Uterus (tissue), 2 donors: ENCODE measurements around the gene BACH1.

Source experiments
- CTCF ChIP-seq, 4 experiments: fragments of 200-600 bp in 2 of 4; fragments of 450-650 bp in 2 of 4; sonication (generic) in 2 of 4; IDR thresholded peaks; one replicate each; pipeline ENCODE4 v1.5.1; 2016 to 2019; ENCODE audit warnings: antibody characterized with exemption in 4 of 4, mild to moderate bottlenecking in 2 of 4, moderate library complexity in 1 of 4
- POLR2A ChIP-seq, 2 donors: fragments of 450-650 bp; IDR thresholded peaks; one replicate each; pipeline ENCODE4 v1.6.1; 2016; ENCODE audit warnings: antibody characterized with exemption in 2 of 2, mild to moderate bottlenecking in 1 of 2, moderate library complexity in 1 of 2

DNA sequence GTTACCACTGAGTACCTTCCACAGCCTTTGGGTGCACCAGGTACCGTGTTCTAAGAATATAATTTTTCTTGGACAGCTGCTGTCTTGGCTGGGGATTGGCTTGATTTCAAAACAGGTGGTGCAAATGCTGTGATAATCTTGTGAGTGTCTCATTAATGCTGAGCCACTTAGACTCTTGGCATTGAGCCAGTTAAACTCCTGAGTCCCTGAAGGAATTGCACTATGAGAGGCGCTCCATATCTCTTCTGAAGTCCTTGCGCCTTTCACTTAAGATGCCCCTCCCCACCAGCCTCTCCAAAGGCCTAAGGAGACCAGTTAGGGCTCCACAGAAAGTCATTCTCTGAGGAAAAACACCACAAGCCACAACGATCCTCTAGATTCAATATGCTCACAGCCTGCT lies 51.0 kb downstream of the BACH1 start:
- TF ChIP-seq CTCF (IDR thresholded peaks at IDR 0.05): no peak
- no peak for TF ChIP-seq POLR2A (IDR thresholded peaks at IDR 0.05)
